ENCODE data around the gene SLC4A1. TPM values are rescaled to one million over a fixed set of nuclear protein-coding genes. Genes with fewer than 3 reads are reported as not detected.
A peak's percentile ranks its signal among the peaks of the same experiment; 100 is the strongest.

The SLC4A1 gene
- polyA plus RNA-seq, 1 donor (not counting 4 experiments of a cell fraction or from before 2014, with no cell fraction given) = not detected

GRCh38 chr17:44205962-44206824, 61.7 kb downstream of the SLC4A1 start:
- no peaks in the 10 kb centered on the region for H3K9me3 ChIP-seq (ENCODE audit: control insufficient read depth, low read depth, low read length)
- no peaks in the 10 kb centered on the region for H3K27me3 ChIP-seq (ENCODE audit: control insufficient read depth, extremely low read depth, insufficient read depth, low read length)
- no peak overlapping the region for H2AFZ ChIP-seq (ENCODE audit: control insufficient read depth, low read length)
- H3K4me2 ChIP-seq (ENCODE audit: control insufficient read depth, extremely low read depth, insufficient read depth, low read depth, low read length) = no peak overlapping the region
- peaks cover 5% of the 10 kb centered on the region for H3K9me1 ChIP-seq (ENCODE audit: control insufficient read depth, extremely low read depth, insufficient read depth, low read length)
- H3K4me1 ChIP-seq (ENCODE audit: control insufficient read depth, extremely low read depth, insufficient read depth, low read length) = peaks cover 49% of the 10 kb centered on the region
- peaks cover 2% of the 10 kb centered on the region for H3K79me2 ChIP-seq (ENCODE audit: control insufficient read depth, insufficient read depth, low read length)
- H4K20me1 ChIP-seq (ENCODE audit: control insufficient read depth, extremely low read depth, insufficient read depth, low read length) = peaks cover 2% of the 10 kb centered on the region
- dilution Hi-C loops (cut with MboI; ENCODE audit: extremely low pct_ligation_motif_present, low sequenced_read_pairs) = no loop called here
- no peak for FAIRE-seq
- no peak for DNase-seq (ENCODE audit: low read depth, low spot score)
- H3K4me3 ChIP-seq (ENCODE audit: control insufficient read depth in 2 of 3, extremely low read depth in 1 of 3, insufficient read depth in 2 of 3, low read depth in 1 of 3, low read length in 3 of 3) = no peak overlapping the region
- H3K9ac ChIP-seq (ENCODE audit: control insufficient read depth, extremely low read depth, insufficient read depth, low read length) = no peak overlapping the region
- TF ChIP-seq EZH2 (IDR thresholded peaks at IDR 0.05; ENCODE audit: low read length) (no peak), CTCF (optimal IDR thresholded peaks at IDR 0.05 in 1 of 3, IDR thresholded peaks at IDR 0.05 in 1 of 3, conservative IDR thresholded peaks at IDR 0.05 in 1 of 3; ENCODE audit: extremely low read depth in 1 of 3, insufficient read depth in 2 of 3, low read length in 3 of 3) (peak in 2 of 3 experiments; percentile 7 to 18)
- no peak overlapping the region for H3K27ac ChIP-seq (ENCODE audit: control insufficient read depth, insufficient read depth, low read length)
- H3K36me3 ChIP-seq (ENCODE audit: control insufficient read depth in 2 of 2, extremely low read depth in 1 of 2, insufficient read depth in 2 of 2, low read length in 2 of 2) = peaks cover 20 to 33% of the 10 kb centered on the region in 2 experiments

GRCh38 chr17:44204441-44204882, 63.5 kb downstream of the SLC4A1 start:
- no peak for DNase-seq (ENCODE audit: low read depth, low spot score)
- dilution Hi-C loops (cut with MboI; ENCODE audit: extremely low pct_ligation_motif_present, low sequenced_read_pairs) = no loop called here
- FAIRE-seq = peak; percentile 84

More at GRCh38 chr17:44204441-44204882, 63.5 kb downstream of the SLC4A1 start:
- no peak overlapping the region for H3K4me3 ChIP-seq (ENCODE audit: control insufficient read depth in 2 of 3, extremely low read depth in 1 of 3, insufficient read depth in 2 of 3, low read depth in 1 of 3, low read length in 3 of 3)
- no peaks in the 10 kb centered on the region for H3K27me3 ChIP-seq (ENCODE audit: control insufficient read depth, extremely low read depth, insufficient read depth, low read length)
- no peaks in the 10 kb centered on the region for H3K9me3 ChIP-seq (ENCODE audit: control insufficient read depth, low read depth, low read length)
- no peak for TF ChIP-seq EZH2 (IDR thresholded peaks at IDR 0.05; ENCODE audit: low read length)
- TF ChIP-seq CTCF (optimal IDR thresholded peaks at IDR 0.05 in 1 of 3, IDR thresholded peaks at IDR 0.05 in 1 of 3, conservative IDR thresholded peaks at IDR 0.05 in 1 of 3; ENCODE audit: extremely low read depth in 1 of 3, insufficient read depth in 2 of 3, low read length in 3 of 3) = no peak
- no peak overlapping the region for H3K27ac ChIP-seq (ENCODE audit: control insufficient read depth, insufficient read depth, low read length)
- peaks cover 2% of the 10 kb centered on the region for H3K79me2 ChIP-seq (ENCODE audit: control insufficient read depth, insufficient read depth, low read length)
- no peak overlapping the region for H2AFZ ChIP-seq (ENCODE audit: control insufficient read depth, low read length)
- no peak overlapping the region for H3K4me2 ChIP-seq (ENCODE audit: control insufficient read depth, extremely low read depth, insufficient read depth, low read depth, low read length)
- peaks cover 5% of the 10 kb centered on the region for H3K9me1 ChIP-seq (ENCODE audit: control insufficient read depth, extremely low read depth, insufficient read depth, low read length)
- H3K4me1 ChIP-seq (ENCODE audit: control insufficient read depth, extremely low read depth, insufficient read depth, low read length) = peaks cover 44% of the 10 kb centered on the region
- H3K36me3 ChIP-seq (ENCODE audit: control insufficient read depth in 2 of 2, extremely low read depth in 1 of 2, insufficient read depth in 2 of 2, low read length in 2 of 2) = peaks cover 18 to 23% of the 10 kb centered on the region in 2 experiments
- H3K9ac ChIP-seq (ENCODE audit: control insufficient read depth, extremely low read depth, insufficient read depth, low read length) = no peak overlapping the region
- peaks cover 2% of the 10 kb centered on the region for H4K20me1 ChIP-seq (ENCODE audit: control insufficient read depth, extremely low read depth, insufficient read depth, low read length)

All from keratinocyte (primary cell).